Adrenal gland (tissue), 19 donors: Measurements from ENCODE around the gene SEC23B. TPM values are rescaled to one million over a fixed set of nuclear protein-coding genes. Genes with fewer than 3 reads are reported as not detected.
A peak's percentile ranks its signal among the peaks of the same experiment; 100 is the strongest.

ENCODE experiments used
- DNase-seq, 7 donors: peaks; one replicate each; pipeline ENCODE4 v3.0.0-alpha.2; 2019 to 2020
- H3K27ac ChIP-seq, 5 donors: fragments of 200-600 bp; sonication (generic) in 4 of 5; 1 replicate in 3 of 5; 2 replicates in 2 of 5; pipeline versions ENCODE4 v1.5.1 to v1.8.0; 2016 to 2020; ENCODE audit warnings: mild to moderate bottlenecking in 1 of 5
- H3K27me3 ChIP-seq: fragments of 200-600 bp; 2 replicates; pipeline ENCODE4 v1.8.0; 2021
- H3K36me3 ChIP-seq, 2 donors: fragments of 200-600 bp; replicated peaks in 1 of 2; 1 replicate in 1 of 2; 2 replicates in 1 of 2; pipeline versions ENCODE4 v1.5.1 to v1.8.0; 2018 to 2022
- H3K4me1 ChIP-seq, 2 donors: fragments of 200-600 bp; replicated peaks in 1 of 2; 1 replicate in 1 of 2; 2 replicates in 1 of 2; pipeline versions ENCODE4 v1.5.1 to v1.8.0; 2018 to 2021
- H3K4me3 ChIP-seq, 4 donors: fragments of 200-600 bp; sonication (generic) in 3 of 4; one replicate each; pipeline ENCODE4 v1.5.1; 2016 to 2018
- H3K9me3 ChIP-seq, 3 donors: fragments of 200-600 bp; sonication (generic) in 1 of 3; replicated peaks in 1 of 3; 1 replicate in 2 of 3; 2 replicates in 1 of 3; pipeline versions ENCODE4 v1.5.1 to v1.8.0; 2016 to 2021
- CTCF ChIP-seq, 6 experiments: fragments of 450-650 bp in 4 of 6; fragments of 200-600 bp in 2 of 6; sonication (generic) in 1 of 6; IDR thresholded peaks; 1 replicate in 5 of 6; 2 replicates in 1 of 6; pipeline versions ENCODE4 v1.5.1 to v1.8.0; 2016 to 2021; ENCODE audit warnings: antibody characterized with exemption in 6 of 6, mild to moderate bottlenecking in 2 of 6, moderate library complexity in 1 of 6
- POLR2A ChIP-seq, 2 donors: fragments of 450-650 bp; IDR thresholded peaks; one replicate each; pipeline ENCODE4 v1.6.1; 2017; ENCODE audit warnings: antibody characterized with exemption in 2 of 2, mild to moderate bottlenecking in 2 of 2, moderate library complexity in 1 of 2
- WGBS, 4 donors: extraction: QIAGEN DNeasy Blood & Tissue Kit in 2 of 4; methylation state at CpG; one replicate each; pipeline versions ENCODE4 v1.1.5 to v1.1.7; 2013 to 2017; 5-methylcytosine and 5-hydroxymethylcytosine counted together
- intact Hi-C, 2 donors: fragments of 100-400 bp; cut with DNase I; formaldehyde crosslinking; loops; one replicate each; pipeline versions ENCODE4 v1.14.1 to v1.15.0; 2022 to 2023
- long read RNA-seq, 10 donors: library from polyadenylated mRNA in 3 of 10; unstranded in 2 of 10; stranded (forward) in 1 of 10; transcript quantifications; one replicate each; pipeline ENCODE4 v2.0.0 and lab custom pipeline, GENCODE V29; 2021 to 2026
- polyA plus RNA-seq, 3 donors: library from polyadenylated mRNA; stranded (reverse); fragments of 200-250 nt in 2 of 3; fragments of 350-450 nt in 1 of 3; fragmentation: Illumina TruSeq in 1 of 3; extraction: RNeasy Lipid Tissue Mini Kit (QIAGEN cat#74804) in 1 of 3; gene quantifications; one replicate each; pipeline ENCODE4 v1.2.3, GENCODE V29; 2013 to 2014
- total RNA-seq, 9 donors: library from RNA; depleted of rRNA in 4 of 9; stranded (reverse); fragments of >200 nt in 4 of 9; fragments of 120-200 nt in 1 of 9; fragmentation: NEBNext Ultra II Directional in 1 of 9; extraction: Animal tissue kit (Norgen Biotek cat#: 25700) in 1 of 9; gene quantifications; one replicate each; pipeline versions ENCODE4 v1.1.0 to v1.2.4, GENCODE V29; 2013 to 2023
- donor health status: healthy with polysubstance abuse.
- donor health status: Bipolar disorder and iron deficiency.
- donor health status: DM: yes; HTN: yes; CAD: no.
- donor health status: DM: no; HTN: no; CAD: no.
- donor health status: DM: no; HTN: no; CAD: no.
- donor health status: DM: yes; HTN: yes; CAD: no.

SEC23B gene
- total RNA-seq (100 to 1,000 TPM in 1 of 9 donors, 10 to 100 TPM in 8; 63.4 to 241 (median 77.1) TPM), polyA plus RNA-seq (100 to 1,000 TPM in 1 of 3 donors, 1 to 10 TPM in 2; 7.1 to 189 (median 8.5) TPM)
- long read RNA-seq, donor 1, transcript SEC23B-204 (20 exons, 3,484 nt) = major isoform, 9 of 45 reads
- long read RNA-seq, donor 1, transcript SEC23B-202 (20 exons, 3,464 nt) = major isoform, 9 of 45 reads
- long read RNA-seq, donor 1, partial matches to known transcripts = 26 of 45 reads
- long read RNA-seq, donor 1, other reads (novel, unspliced or antisense) = 0 of 45 reads
- long read RNA-seq, donor 2, transcript SEC23B-204 (20 exons, 3,484 nt) = major isoform, 7 of 21 reads
- long read RNA-seq, donor 2, partial matches to known transcripts = 13 of 21 reads
- long read RNA-seq, donor 2, other reads (novel, unspliced or antisense) = 0 of 21 reads
- long read RNA-seq, donor 3, transcript SEC23B-204 (20 exons, 3,484 nt) = major isoform, 6 of 23 reads
- long read RNA-seq, donor 3, partial matches to known transcripts = 12 of 23 reads
- long read RNA-seq, donor 3, other reads (novel, unspliced or antisense) = 0 of 23 reads
- long read RNA-seq, donor 4, transcript SEC23B-204 (20 exons, 3,484 nt) = minor isoform, 14 of 56 reads
- long read RNA-seq, donor 4, transcript SEC23B-202 (20 exons, 3,464 nt) = major isoform, 29 of 56 reads
- long read RNA-seq, donor 4, partial matches to known transcripts = 5 of 56 reads
- long read RNA-seq, donor 4, other reads (novel, unspliced or antisense) = 8 of 56 reads
- long read RNA-seq, donor 5, transcript SEC23B-204 (20 exons, 3,484 nt) = minor isoform, 89 of 226 reads
- long read RNA-seq, donor 5, transcript SEC23B-202 (20 exons, 3,464 nt) = major isoform, 94 of 226 reads
- long read RNA-seq, donor 5, partial matches to known transcripts = 15 of 226 reads
- long read RNA-seq, donor 5, other reads (novel, unspliced or antisense) = 24 of 226 reads
- long read RNA-seq, donor 6, transcript SEC23B-202 (20 exons, 3,464 nt) = major isoform, 9 of 21 reads
- long read RNA-seq, donor 6, partial matches to known transcripts = 5 of 21 reads
- long read RNA-seq, donor 6, other reads (novel, unspliced or antisense) = 4 of 21 reads
- long read RNA-seq, donor 7, partial matches to known transcripts = 0 of 3 reads
- long read RNA-seq, donor 7, other reads (novel, unspliced or antisense) = 0 of 3 reads
- long read RNA-seq, donor 8, transcript SEC23B-204 (20 exons, 3,484 nt) = major isoform, 6 of 8 reads
- long read RNA-seq, donor 8, partial matches to known transcripts = 0 of 8 reads
- long read RNA-seq, donor 8, other reads (novel, unspliced or antisense) = 0 of 8 reads
- long read RNA-seq, donor 9, partial matches to known transcripts = 0 of 4 reads
- long read RNA-seq, donor 9, other reads (novel, unspliced or antisense) = 0 of 4 reads
- long read RNA-seq, donor 10, transcript SEC23B-204 (20 exons, 3,484 nt) = major isoform, 6 of 9 reads
- long read RNA-seq, donor 10, partial matches to known transcripts = 0 of 9 reads
- long read RNA-seq, donor 10, other reads (novel, unspliced or antisense) = 0 of 9 reads

GRCh38 chr20:18507218-18508191 is at the start of gene SEC23B:
SEC23B (plus strand) TSS chr20:18507940; CDS start chr20:18510836, 2,896 bp downstream.
- no peaks in the 10 kb centered on the region for H3K9me3 ChIP-seq
- peaks cover 7% of the 10 kb centered on the region for H3K27me3 ChIP-seq
- peaks cover 11 to 33% of the 10 kb centered on the region in 2 donors for H3K4me1 ChIP-seq
- peak within 1 kb of the TSS; percentile 58 to 91 (median 76) for H3K4me3 ChIP-seq
- TF ChIP-seq POLR2A (IDR thresholded peaks at IDR 0.05) = peak; percentile 80
- TF ChIP-seq CTCF (IDR thresholded peaks at IDR 0.05) = no peak
- intact Hi-C loops = no loop called here
- 0 to 1% (median 0%) methylated on average over 17 to 69 of the region's 69 CpGs for WGBS, 4 donors
- H3K27ac ChIP-seq = peak within 1 kb of the TSS; percentile 97 to 99 (median 98)
- peak; percentile 95 to 99 (median 98) for DNase-seq
- peaks cover 0 to 9% of the 10 kb centered on the region in 2 donors for H3K36me3 ChIP-seq

GRCh38 chr20:18465536-18466200 is 42.1 kb upstream of the SEC23B start:
- TF ChIP-seq CTCF (IDR thresholded peaks at IDR 0.05) (no peak), POLR2A (IDR thresholded peaks at IDR 0.05) (no peak)
- intact Hi-C loops = loop anchor here in 1 of 2 donors (10.0 kb wide), 1 partner anchor 51 kb away; no protein-coding TSS in a partner anchor
- DNase-seq = no peak
- Histone ChIP-seq H3K4me1 (peaks cover 7 to 17% of the 10 kb centered on the region in 2 donors), H3K9me3 (no peaks in the 10 kb centered on the region), H3K36me3 (peaks cover 0 to 10% of the 10 kb centered on the region in 2 donors), H3K27me3 (no peaks in the 10 kb centered on the region), H3K4me3 (peak overlapping the region in 1 of 4 donors; percentile 79), H3K27ac (no peak overlapping the region)
- 60 to 62% (median 61%) methylated on average over 6 of the region's 6 CpGs for WGBS, 4 donors

GRCh38 chr20:18466574-18466893 is 41.2 kb upstream of the SEC23B start:
- Histone ChIP-seq H3K9me3 (no peaks in the 10 kb centered on the region), H3K36me3 (peaks cover 0 to 10% of the 10 kb centered on the region in 2 donors), H3K4me1 (peaks cover 7 to 17% of the 10 kb centered on the region in 2 donors), H3K4me3 (peak overlapping the region in 3 of 4 donors; percentile 50 to 79 (median 66)), H3K27me3 (no peaks in the 10 kb centered on the region), H3K27ac (peak overlapping the region in 1 of 5 donors; percentile 89)
- DNase-seq = no peak
- 0 to 3% (median 1%) methylated on average over 14 to 15 of the region's 15 CpGs for WGBS, 4 donors
- intact Hi-C loops = loop anchor here in 1 of 2 donors (10.0 kb wide), 1 partner anchor 52 kb away; no protein-coding TSS in a partner anchor
- TF ChIP-seq CTCF (IDR thresholded peaks at IDR 0.05) (no peak), POLR2A (IDR thresholded peaks at IDR 0.05) (no peak)
